GM15510 (cell line): Measurements from ENCODE around the gene SDC3.

ENCODE experiments used
- POLR2A ChIP-seq: IDR thresholded peaks from 3 replicates; pipeline ENCODE4 v1.6.1; 2011; ENCODE audit warnings: borderline replicate concordance; ENCODE audit not compliant: insufficient read length; ENCODE audit errors: extremely low read depth

The SDC3 gene

DNA sequence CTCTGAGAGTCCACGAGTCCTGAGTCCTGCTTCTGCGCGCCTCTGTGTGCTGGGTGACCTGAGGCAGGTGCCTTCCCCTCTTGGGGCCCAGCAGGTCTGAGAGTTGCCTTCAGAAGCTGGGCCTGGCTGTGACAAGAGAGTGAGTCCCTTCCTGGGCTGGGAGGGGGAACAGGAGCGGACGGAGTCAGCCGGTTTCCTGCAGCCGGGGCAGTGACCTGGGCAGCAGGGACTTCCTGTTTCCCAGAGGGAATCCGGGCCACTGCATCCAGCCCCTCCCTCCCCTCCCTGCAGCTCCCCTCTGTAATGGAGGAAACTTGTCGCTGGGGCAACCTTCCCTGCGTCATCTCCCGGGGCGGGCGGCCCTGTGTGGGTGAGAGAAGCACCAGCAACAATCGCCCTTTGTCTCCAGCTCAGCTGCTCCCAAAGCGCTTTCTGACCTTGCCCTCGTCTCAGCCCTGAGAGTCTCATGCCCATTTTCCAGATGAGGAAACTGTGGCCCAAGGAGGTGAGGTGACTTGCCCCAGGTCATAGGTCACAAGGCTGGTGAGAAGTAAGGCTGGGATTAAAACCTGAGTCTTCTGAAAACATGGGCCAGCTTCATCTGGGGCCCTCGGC, 61.1 kb downstream of the SDC3 start:
- no peak for TF ChIP-seq POLR2A

GRCh38 chr1:30846587-30846986, 62.0 kb downstream of the SDC3 start:
- no peak for TF ChIP-seq POLR2A

GRCh38 chr1:30845904-30846290, 62.7 kb downstream of the SDC3 start:
- no peak for TF ChIP-seq POLR2A

- TF ChIP-seq POLR2A: no peak
Observed at GRCh38 chr1:30845237-30845903, 63.2 kb downstream of the SDC3 start.

- no peak for TF ChIP-seq POLR2A
Observed at GRCh38 chr1:30844631-30845030, 63.9 kb downstream of the SDC3 start.

DNA sequence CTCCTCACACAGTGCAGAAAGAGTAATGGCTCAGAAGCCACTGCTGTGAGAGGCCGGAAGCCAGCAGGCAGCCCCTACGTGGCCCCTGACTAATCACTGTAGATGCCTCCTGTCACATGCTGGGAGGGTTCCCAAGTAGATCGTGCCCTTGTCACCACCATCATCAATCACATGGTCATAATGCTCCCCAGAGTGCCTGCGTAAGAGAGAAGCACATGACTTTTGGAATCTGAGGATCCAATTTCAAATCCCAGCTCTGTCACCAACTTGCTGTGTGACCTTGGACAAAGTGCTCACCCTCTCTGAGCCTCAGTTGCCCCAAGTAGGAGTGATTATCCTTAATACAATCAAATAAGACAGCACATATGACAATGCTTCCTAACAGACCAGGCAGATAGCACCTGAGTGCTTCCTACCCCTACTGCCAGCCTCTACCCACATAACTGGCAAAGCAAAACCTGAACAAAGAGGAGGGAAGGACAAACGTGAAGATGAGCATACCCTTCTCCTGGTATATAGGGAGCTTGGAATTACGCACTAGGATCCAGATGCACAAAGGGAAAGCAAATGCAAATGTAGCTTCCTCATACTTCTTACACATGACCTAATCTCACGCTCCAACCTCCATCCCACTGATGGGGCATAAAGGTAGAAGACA, 65.7 kb downstream of the SDC3 start:
- no peak for TF ChIP-seq POLR2A

- no peak for TF ChIP-seq POLR2A
Observed at GRCh38 chr1:30840904-30841598, 67.5 kb downstream of the SDC3 start.

- no peak for TF ChIP-seq POLR2A
Observed at GRCh38 chr1:30839827-30840359, 68.7 kb downstream of the SDC3 start.

GRCh38 chr1:30838996-30839395, 69.6 kb downstream of the SDC3 start:
- no peak for TF ChIP-seq POLR2A

DNA sequence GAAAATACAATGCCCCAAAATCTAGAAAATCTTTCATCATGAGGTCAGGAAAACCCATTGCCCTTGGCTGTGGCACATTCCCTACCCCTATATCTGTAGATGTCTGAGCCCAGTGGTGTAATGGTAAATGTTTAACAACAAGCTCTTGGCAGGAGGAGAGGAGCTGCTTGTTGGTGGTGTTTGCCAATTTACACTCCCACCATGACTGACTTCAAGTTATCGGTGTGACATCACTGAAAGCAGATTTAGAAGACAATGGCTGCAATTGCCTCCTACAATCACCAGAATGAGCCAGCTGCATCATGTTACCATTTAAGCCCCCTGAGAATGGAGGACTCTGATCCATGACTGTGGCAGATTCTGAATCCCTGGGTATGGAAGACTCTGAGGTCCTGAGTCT, 70.9 kb downstream of the SDC3 start:
- TF ChIP-seq POLR2A: no peak

- TF ChIP-seq POLR2A: no peak
Observed at GRCh38 chr1:30834253-30834652, 74.3 kb downstream of the SDC3 start.

- TF ChIP-seq POLR2A: no peak
Observed at GRCh38 chr1:30830537-30830936, 78.0 kb downstream of the SDC3 start.

DNA sequence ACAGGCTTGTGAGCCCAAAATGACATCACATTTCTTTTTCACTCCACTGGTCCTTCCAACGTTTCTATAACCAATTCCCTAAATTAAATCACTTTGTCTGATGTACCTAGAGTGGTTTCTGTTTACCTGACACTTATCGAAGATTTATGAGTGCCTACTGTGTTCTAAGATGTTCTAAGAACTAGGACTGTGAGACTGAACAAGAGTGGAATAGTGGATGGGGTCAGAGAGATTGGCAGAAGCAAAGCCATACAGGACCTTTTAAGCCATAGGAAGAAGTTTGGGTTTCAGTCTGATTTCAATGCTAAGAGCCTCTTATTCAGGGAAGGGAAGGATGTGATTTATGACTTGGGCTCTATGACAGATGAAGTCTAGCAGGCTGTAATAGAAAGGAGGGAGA, 78.7 kb downstream of the SDC3 start:
- TF ChIP-seq POLR2A: no peak

DNA sequence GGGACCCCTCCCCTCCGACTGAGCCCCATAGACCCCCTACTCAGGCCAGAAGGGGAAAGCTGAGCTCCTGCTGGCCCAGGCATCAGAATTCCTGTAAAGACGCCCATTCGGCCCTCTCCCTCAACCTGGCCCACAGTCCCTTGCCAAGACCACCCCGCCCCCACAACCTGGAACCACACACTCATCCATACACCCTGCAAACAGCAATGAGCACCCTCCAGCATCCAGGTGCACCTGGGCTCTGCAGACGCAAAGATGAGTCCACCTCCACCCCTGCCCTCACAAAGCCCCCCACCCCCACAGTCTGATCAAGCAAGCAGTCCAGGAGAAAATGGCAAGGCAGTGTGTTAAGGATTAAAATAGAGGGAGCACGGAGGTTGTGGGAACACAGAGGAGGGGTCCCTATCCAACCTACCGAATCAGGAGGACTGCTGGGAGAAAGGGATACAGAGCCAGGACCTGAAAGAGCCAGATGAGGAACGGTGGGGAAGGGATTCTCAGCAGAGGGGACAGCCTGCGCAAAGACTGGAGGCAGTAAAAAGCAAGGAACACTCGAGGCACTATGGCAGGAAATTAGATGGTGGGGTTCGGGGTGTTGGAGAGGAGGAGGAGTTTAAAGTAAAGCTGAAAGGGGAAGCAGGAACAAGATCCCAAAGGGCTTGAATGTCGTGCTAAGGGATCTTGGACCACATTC, 83.7 kb downstream of the SDC3 start:
- TF ChIP-seq POLR2A: no peak
